NCI-H2227 (cell line): ENCODE results near the gene MCM3.

ENCODE experiments used
- DNase-seq: peaks from one replicate; lab custom pipeline; 2025; ENCODE audit not compliant: unreplicated experiment; lab: John Stamatoyannopoulos, UW

MCM3 gene

GRCh38 chr6:52253494-52253893, 31.0 kb downstream of the MCM3 start:
- DNase-seq, result no peak

GRCh38 chr6:52251113-52251512, 33.4 kb downstream of the MCM3 start:
- no peak for DNase-seq

- no peak for DNase-seq
These were observed 35.5 kb downstream of the MCM3 start for GRCh38 chr6:52249078-52249477.

GRCh38 chr6:52245425-52245824, 39.1 kb downstream of the MCM3 start:
- DNase-seq, result no peak

GRCh38 chr6:52244400-52244799, 40.1 kb downstream of the MCM3 start, which contains the start of gene IL17F:
Gene IL17F, minus strand, starts transcription at chr6:52244500. Its CDS starts 71 bp downstream, at chr6:52244429.
- no peak for DNase-seq

GRCh38 chr6:52243282-52243893, 41.2 kb downstream of the MCM3 start:
- no peak for DNase-seq

- no peak for DNase-seq
These were observed 42.7 kb downstream of the MCM3 start for GRCh38 chr6:52241819-52242218.

- peak; percentile 51 for DNase-seq
These were observed 50.3 kb downstream of the MCM3 start for GRCh38 chr6:52233975-52234823.

- no peak for DNase-seq
These were observed 51.5 kb downstream of the MCM3 start for GRCh38 chr6:52233005-52233404.

- no peak for DNase-seq
These were observed 53.0 kb downstream of the MCM3 start for GRCh38 chr6:52231406-52232127.

GRCh38 chr6:52230685-52231084, 53.9 kb downstream of the MCM3 start:
- DNase-seq, result no peak

- no peak for DNase-seq
These were observed 57.0 kb downstream of the MCM3 start for GRCh38 chr6:52227495-52227894.

GRCh38 chr6:52221302-52221701, 63.2 kb downstream of the MCM3 start:
- no peak for DNase-seq

- no peak for DNase-seq
These were observed 66.8 kb downstream of the MCM3 start for GRCh38 chr6:52217761-52218160.

GRCh38 chr6:52216932-52217575, 67.5 kb downstream of the MCM3 start:
- no peak for DNase-seq

- no peak for DNase-seq
These were observed 68.8 kb downstream of the MCM3 start for GRCh38 chr6:52215787-52216186.
